ENCODE results near the gene FAM227B.

DNA sequence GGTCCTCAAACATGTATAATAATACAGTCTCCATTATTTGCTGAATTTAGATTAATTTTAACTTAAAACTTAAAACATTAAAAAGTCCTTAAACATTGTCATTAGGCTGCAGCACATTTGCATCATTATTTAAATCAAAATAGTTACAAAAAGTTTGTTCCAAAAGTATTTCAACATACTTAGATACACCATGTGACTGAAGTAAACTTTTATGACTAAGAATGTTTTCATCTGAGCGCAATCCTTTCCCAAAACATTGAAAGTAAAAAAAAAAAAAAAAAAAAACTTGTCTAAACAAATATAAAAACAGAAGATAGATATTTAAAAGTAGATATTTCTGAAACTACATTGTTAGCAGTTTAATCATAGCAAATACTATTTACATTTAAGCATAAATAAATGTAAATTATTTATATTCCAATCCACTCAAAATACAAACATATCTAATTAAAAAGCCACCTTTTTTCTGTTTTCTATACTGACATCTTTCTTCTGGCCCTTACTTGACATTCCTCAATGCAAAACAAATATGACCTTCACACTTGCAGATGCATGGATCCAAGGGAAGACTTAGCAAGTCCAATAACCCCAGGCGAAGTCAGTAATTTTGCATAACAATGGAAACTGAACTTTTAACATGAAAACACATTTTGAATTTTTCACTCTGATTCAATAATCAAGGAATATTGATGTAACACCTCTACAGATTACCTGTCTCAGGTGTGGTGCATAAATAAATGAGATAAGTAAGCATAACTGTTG is 10.3 kb downstream of the FAM227B start:
- TF ChIP-seq, protein P1, sequence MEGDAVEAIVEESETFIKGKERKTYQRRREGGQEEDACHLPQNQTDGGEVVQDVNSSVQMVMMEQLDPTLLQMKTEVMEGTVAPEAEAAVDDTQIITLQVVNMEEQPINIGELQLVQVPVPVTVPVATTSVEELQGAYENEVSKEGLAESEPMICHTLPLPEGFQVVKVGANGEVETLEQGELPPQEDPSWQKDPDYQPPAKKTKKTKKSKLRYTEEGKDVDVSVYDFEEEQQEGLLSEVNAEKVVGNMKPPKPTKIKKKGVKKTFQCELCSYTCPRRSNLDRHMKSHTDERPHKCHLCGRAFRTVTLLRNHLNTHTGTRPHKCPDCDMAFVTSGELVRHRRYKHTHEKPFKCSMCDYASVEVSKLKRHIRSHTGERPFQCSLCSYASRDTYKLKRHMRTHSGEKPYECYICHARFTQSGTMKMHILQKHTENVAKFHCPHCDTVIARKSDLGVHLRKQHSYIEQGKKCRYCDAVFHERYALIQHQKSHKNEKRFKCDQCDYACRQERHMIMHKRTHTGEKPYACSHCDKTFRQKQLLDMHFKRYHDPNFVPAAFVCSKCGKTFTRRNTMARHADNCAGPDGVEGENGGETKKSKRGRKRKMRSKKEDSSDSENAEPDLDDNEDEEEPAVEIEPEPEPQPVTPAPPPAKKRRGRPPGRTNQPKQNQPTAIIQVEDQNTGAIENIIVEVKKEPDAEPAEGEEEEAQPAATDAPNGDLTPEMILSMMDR (conservative IDR thresholded peaks at IDR 0.05 in 1 of 2, IDR thresholded peaks at IDR 0.05 in 1 of 2; ENCODE audit: extremely low read depth in 1 of 2, insufficient read depth in 1 of 2, low read depth in 1 of 2, low read length in 2 of 2): no peak
- TF ChIP-seq EZH2 (IDR thresholded peaks at IDR 0.05; ENCODE audit: borderline replicate concordance, low read length): no peak

Data from mammary epithelial cell (primary cell).